GM19099 (cell line): ENCODE data around the gene TTC38.

ENCODE experiments used
- POLR2A ChIP-seq: IDR thresholded peaks from 3 replicates; pipeline ENCODE4 v1.6.1; 2011; ENCODE audit warnings: low read depth; ENCODE audit not compliant: insufficient read length; ENCODE audit errors: extremely low read depth

TTC38 gene

GRCh38 chr22:46262449-46263215 lies 5.2 kb upstream of the TTC38 start:
- TF ChIP-seq POLR2A: no peak

- no peak for TF ChIP-seq POLR2A
Observed at GRCh38 chr22:46263216-46263590, 4.6 kb upstream of the TTC38 start, which contains the start of gene PKDREJ. Gene PKDREJ, minus strand, starts transcription at chr22:46263343. Its CDS starts 21 bp downstream, at chr22:46263322.

GRCh38 chr22:46269564-46269963 lies 1.8 kb downstream of the TTC38 start:
- TF ChIP-seq POLR2A: no peak

- TF ChIP-seq POLR2A: no peak
Observed at GRCh38 chr22:46272196-46272595, 4.4 kb downstream of the TTC38 start.

GRCh38 chr22:46272762-46273431 lies 5.1 kb downstream of the TTC38 start:
- TF ChIP-seq POLR2A: no peak

- TF ChIP-seq POLR2A: no peak
Observed at GRCh38 chr22:46273432-46274148, 5.8 kb downstream of the TTC38 start.

- TF ChIP-seq POLR2A: no peak
Observed at GRCh38 chr22:46274381-46274780, 6.6 kb downstream of the TTC38 start.

GRCh38 chr22:46275455-46276122 lies 7.8 kb downstream of the TTC38 start:
- no peak for TF ChIP-seq POLR2A

- no peak for TF ChIP-seq POLR2A
Observed at GRCh38 chr22:46276563-46276962, 8.8 kb downstream of the TTC38 start.

- TF ChIP-seq POLR2A: no peak
Observed at GRCh38 chr22:46278656-46279645, 11.1 kb downstream of the TTC38 start.

- TF ChIP-seq POLR2A: no peak
Observed at GRCh38 chr22:46280063-46280817, 12.4 kb downstream of the TTC38 start.

GRCh38 chr22:46280999-46281623 lies 13.3 kb downstream of the TTC38 start:
- no peak for TF ChIP-seq POLR2A
